HG03045 (cell line): ENCODE data around the gene CIAPIN1.
"Not testable (repeated sequence)": the region's sequence is repeated elsewhere in the genome, so short reads cannot be mapped to it uniquely, and the experiment has no call there.

Experiments used
- ATAC-seq: cut with Tn5 transposase; IDR thresholded peaks from one replicate; pipeline ENCODE4 v1.9.1; 2021; ENCODE audit warnings: mild to moderate bottlenecking, moderate library complexity; ENCODE audit not compliant: unreplicated experiment

Gene CIAPIN1

DNA sequence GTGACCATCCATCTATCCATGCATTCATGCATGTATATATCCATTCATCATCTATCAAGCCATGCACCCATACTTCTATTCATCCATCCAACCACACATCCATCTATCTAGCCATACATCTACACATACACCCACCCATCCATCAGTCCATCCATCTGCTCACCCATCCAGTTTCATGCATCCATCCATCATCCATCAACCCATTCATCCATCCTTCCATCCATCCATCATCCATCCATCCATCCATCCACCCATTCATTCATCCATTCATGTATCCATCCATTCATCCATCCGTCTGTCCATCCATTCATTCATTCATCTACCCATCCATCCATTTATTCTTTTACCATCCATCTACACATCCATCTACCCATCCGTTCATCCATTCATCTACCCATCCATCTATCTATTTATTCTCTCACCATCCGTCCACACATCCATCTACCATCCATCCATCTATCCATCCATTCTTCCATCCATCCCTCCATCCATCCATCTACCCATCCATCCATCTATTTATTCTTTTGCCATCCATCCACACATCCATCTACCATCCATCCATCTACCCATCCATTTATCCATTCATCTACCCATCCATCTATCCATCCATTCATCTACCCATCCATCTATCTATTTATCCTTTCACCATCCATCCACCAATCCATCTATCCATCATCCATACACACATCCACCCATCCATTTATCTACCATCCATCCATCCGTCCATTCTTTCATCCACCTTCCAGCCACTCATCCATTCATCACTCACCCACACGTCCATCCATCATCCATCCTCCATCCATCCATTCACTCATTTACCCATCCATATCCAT lies 39.4 kb downstream of the CIAPIN1 start:
- no peak for ATAC-seq

DNA sequence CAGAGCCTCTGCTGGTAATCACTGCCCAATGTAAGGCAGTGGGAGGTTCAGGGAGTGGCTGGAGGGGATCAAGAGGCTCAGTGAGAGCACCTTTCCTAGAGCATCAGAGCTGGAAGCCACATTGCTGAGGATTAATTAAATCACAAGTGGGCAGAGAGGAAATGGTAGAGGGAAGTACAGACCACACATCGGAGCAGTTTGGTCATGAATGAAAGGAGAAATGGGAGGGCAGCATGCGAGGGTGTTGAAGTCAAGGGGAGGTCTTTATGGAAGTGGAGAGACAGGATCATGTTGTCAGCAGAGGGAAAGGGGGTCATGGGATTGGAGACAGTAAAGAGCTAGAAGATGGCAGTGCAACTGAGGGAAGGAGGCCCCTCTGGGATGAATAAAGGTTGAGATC lies 40.3 kb downstream of the CIAPIN1 start:
- ATAC-seq: no peak

DNA sequence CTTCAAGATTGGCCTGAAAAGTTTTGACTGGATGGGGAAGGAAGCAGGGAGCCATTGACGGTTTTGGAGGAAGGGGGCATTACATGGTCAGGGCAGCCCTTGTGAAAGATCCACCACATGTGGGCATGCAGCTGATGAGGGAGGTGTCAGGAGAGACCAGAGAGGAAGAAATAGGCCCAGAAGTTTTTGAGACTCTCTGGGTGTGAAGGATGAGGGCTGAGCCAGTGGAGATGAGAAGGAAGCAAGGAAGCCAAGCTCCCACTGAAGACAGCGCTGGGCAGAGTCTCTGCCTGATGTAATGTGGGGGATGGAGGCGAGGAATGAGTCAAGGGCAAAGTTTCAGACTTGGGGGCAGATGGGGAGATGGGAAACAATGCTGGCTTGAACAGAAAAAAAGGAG lies 42.1 kb downstream of the CIAPIN1 start:
- no peak for ATAC-seq

DNA sequence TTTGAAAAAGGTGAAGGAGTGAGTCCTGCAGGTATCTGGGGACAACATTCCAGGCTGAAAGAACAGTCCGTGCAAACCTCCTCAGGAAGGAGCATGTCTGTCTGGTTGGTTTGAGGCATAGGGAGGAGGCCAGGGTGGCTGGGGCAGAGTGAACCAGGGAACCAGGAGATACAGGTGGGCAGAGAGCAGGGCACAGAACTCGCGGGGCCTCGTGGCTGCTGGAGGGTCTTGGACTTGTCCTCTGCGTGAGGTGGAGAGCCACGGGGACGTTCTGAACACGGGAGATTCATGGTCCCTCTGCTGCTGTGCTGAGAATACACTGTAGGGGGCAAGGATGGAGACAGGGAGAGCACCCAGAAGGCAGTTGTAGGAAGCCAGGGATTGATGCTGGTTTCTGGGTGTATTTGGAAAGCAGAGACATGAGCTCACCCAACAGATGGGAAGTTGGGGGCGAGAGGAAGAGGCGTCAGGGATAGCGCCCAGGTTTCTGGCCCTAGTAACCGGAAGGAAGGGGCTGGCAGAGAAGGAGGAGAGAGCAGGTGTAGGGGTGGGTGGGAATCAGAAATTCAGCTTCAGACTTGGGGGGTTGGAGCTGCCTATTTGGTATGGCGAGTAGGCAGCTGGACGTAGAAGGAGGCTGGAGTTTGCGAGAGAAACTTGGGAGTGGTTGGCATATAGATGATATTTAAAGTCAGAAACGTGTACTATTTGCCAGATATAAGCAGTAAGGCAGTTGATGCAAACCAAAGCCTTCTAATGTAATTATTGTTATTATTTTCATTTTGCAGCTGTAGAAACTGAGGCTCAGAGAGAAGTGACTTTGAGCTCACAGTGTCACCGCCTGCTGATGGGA lies 43.0 kb downstream of the CIAPIN1 start, which contains the start of gene CCL17:
Gene CCL17, plus strand, starts transcription at position 803 of the 853 bp plus-strand sequence. CDS start 9,166 bp downstream, outside the sequence.
- no peak for ATAC-seq

DNA sequence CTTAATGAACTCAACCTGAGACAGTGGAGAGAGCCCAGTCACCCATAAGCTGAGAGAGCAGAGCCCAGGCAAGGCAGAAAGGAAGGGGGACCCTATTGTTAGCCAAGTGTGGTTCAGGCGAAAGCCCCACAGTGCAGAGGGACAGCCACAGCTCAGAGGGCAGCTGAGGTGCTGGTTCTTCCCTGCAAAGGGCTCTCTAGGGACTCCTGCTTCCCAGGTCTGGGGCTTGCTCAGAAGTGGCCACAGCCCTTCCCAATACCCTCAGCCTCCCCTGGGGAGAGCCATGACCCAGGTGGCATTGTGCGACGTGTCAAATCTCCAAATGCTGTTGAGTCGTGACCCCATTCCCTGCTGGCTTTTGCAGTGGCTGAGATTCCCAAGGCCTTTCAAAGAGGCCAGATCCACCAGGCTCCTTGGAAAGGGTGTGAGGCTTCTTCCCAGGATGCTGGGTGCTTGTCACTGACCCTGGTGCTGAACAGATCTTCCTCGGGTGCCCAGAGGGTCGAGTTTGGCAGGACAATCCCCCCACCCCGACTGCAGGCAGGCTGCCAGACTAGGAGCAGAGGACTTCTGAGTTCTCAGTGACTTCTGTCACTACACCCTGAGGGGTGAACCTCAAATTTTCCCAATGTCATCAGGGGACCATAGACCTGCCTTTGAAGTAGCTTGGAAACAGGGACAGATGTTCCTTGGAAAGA lies 45.1 kb downstream of the CIAPIN1 start:
- ATAC-seq: no peak

DNA sequence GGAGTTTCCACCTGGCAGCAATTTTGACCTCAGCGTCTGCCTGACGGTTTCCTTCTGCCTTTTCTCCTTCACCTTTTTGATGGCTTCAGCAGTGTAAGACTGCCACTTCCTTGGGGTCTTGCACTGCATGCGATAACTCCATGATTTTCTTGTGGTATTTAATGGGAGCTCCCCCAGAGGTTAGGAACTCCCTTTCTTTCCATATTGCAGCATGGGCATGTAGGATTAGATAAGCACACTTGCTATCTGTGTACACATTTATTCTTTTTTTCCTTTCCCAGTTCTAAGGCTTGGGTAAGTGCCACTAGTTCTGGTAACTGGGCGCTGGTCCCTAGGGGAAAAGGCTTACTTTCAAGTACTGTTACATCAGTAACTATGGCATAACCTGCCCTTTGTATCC lies 49.7 kb downstream of the CIAPIN1 start:
- not testable (repeated sequence) for ATAC-seq

DNA sequence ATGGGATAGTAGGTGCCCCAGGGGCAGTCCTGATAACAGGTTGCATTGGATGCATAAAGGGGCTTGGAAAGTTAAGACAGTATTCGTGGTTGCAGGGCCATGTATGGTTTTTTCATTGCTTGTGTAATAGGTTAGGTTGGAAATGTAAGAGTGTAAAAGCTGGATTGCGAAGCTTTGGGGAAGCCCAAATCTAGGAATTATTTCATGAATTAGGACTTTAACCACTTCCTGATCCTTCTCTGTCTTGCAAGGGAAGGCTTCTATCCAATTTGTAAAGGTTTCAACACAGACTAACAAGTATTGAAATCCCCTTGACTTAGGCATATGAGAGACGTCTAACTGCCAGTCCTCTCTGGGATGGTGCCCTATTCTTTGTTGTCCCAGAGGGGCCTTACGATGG lies 50.4 kb downstream of the CIAPIN1 start:
- ATAC-seq: no peak

DNA sequence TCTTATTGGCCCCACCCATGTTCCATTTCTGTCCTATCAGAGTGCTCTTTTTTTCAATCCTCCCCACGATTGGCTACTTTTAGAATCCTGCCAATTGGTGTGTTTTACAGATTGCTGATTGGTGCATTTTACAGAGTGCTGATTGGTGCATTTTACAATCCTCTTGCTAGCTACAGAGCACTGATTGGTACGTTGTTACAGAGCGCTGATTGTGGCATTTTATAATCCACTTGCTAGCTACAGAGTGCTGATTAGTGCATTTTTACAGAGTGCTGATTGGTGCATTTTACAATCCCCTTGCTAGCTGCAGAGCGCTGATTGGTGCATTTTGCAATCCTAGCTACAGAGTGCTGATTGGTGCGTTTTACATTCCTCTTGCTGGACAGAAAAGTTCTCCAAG lies 52.2 kb downstream of the CIAPIN1 start:
- no peak for ATAC-seq

DNA sequence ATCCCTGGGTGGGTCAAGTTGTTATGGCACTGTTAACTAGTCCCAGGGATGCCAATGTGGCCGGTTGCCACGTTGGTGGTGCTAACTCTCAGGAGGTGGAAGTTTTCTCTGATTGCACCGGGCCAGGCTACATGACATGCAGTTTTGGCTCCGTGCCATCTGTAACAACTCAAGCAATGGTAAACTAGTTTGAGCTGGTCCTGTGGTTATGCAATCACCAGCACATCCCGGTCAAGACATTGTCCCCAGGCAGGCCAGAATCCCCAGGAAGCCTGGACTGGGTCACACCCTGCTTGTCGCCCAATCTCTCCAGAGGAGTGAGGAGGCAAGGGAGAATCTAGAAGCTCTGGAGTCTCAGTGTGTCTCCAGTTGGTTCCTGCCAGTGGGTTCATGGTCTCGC lies 52.7 kb downstream of the CIAPIN1 start:
- ATAC-seq: no peak

DNA sequence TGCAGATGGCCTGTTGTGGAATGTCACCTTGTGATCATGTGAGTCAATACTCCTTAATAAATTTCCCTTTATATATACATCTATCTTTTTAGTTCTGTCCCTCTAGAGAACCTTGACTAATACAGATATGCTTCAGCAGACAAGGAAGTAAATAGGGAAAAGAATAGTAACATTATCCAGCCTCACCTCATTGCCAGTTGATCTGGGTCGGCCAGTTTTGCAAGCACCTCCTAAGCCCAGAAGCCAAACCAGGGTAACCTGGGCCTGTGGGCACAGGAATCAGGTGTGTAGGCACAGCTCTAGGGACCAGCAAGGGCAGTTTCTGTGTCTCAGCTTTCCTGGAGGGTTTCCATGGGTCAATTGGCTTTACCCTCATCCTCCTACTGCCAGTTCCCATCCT lies 54.5 kb downstream of the CIAPIN1 start:
- ATAC-seq: no peak

DNA sequence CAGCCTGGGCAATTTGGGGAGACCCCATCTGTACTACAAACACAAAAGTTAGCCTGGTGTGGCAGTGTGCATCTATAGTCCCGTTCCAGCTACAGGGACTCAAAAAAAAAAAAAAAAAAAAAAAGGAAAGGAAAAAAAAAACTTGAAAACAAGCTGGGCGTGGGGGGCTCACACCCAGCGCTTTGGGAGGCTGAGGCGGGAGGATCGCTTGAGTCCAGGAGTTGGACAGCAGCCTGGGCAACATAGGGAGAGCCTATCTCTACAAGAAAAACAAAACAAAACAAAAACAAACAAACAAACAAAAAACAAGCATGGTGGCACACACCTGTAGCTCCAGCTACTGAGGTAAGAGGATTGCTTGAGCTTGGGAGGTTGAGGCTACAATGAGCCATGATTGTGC lies 55.5 kb downstream of the CIAPIN1 start:
- no peak for ATAC-seq

DNA sequence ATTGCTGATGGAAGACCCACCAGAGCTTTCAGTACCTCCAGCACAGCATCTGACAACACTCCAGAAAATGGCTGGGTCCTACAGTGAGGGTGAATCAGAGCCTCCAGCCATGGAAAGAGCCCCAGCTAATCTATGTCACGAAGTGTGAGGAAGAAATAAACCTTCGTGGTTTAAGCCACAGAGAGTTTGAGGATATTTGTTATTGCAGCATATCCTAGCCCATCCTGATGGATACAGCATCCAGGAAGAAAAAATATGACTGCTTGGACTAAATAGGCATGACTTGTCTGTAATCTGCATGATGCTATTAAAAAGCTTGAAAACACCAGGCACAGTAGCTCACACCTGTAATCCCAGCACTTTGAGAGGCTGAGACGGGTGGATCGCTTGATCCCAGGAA lies 55.9 kb downstream of the CIAPIN1 start:
- ATAC-seq: no peak

DNA sequence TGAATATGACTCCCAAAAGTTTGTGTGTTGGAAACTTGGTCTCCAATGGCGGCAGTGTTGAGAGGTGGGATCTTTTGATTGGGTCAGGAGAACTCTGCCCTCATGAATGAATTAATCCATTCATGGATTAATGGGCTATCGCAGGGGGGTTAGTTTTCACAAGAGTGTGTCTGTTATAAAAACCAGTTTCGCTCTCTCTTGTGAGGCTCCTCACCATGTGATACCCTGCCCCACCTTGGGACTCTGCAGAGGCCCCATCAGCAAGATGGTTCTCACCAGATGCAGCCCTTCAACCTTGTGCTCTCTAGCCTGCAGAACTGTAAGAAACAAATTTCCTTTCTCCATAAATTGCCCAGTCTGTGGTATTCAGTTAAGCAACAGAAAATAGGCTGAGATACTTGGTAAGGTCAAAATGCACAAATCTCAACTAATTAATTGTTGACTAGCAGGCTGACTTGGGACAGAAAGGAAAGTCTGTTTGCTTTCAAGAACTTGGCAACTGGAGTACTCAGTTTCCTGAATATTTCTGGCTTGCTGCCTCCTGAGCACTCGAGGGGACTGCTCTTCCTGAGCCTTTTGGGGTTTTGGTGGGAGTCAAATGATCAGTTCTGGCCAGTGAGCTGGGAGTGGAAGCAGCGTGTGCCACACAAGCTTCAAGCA lies 56.4 kb downstream of the CIAPIN1 start:
- ATAC-seq: no peak

DNA sequence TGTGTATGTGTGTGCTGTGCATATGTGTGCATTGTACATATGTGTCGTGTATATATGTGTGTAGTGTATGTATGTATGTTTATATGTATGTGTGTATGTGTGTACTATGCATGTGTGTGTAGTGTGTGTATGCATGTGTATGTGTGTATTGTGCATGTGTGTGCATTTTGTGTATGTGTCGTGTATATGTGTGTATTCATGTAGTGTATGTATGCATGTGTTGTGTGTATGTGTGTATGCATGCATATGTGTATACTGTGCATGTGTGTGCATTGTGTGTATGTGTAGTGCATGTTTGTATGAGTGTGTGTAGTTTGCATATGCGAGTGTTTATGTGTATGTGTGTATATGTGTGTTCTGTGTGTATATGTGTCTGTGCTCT lies 58.1 kb downstream of the CIAPIN1 start:
- no peak for ATAC-seq

DNA sequence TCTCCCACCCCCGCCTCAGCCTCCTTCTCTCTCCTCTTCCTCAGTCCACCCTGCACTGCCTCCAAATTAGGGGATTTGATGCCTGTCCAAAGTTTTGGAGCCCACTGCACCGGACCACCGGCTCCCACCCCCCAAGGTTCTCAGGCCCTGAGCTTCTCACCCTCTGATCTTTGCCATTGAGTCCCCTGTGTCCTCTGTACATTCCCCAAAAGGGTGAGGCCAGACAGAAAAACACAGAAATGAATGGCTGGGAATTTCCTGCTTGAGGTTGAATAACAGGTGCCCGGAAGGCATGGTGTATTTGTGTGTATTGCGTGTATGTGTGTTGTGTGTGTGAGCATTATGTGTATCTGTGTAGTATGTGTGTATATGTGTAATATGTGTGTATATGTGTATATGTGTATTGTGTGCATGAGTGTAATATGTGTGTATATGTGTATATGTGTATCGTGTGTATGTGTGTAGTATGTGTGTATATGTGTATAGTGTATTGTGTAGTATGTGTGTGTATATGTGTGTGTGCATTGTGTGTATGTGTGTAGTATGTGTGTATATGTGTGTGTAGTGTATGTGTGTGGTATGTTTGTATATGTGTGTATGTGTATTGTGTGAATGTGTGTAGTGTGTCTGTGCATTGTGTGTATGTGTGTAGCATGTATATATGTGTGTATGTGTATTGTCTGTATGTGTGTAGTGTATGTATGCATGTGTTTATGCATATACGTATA lies 58.7 kb downstream of the CIAPIN1 start:
- no peak for ATAC-seq

DNA sequence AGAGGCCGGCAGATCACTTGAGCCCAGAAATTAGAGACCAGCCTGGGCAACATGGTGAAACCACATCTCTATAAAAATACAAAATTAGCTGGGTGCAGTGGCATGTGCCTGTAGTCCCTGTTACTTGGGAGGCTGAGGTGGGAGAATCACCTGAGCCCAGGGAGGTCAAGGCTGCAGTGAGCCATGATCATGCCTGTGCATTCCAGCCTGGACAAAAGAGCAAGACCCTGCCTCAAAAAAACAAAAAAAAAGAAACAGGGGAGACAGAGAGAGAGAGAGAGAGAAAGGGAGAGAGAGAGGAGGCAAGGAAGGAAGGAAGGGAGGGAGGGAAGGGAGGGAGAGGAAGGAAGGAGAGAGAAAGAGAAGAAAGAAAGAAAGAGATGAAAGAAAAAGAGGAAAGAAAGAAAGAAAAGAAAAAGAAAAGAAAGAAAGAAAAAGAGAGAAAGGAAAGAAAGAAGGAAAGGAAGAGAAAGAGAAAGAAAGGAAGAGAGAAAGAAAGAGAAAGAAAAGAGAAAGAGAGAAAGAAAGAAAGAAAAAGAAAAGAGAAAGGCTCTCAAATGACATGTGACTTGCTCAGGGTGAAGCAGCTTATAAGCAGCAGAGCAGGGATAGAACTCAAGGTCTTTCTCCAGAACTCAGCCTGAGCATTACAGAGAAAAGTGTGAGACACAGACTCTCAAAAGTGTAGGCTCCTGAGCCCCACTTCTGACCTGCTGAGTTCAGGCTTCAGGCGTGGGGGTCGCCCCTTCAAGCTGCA lies 59.4 kb downstream of the CIAPIN1 start:
- ATAC-seq: no peak

DNA sequence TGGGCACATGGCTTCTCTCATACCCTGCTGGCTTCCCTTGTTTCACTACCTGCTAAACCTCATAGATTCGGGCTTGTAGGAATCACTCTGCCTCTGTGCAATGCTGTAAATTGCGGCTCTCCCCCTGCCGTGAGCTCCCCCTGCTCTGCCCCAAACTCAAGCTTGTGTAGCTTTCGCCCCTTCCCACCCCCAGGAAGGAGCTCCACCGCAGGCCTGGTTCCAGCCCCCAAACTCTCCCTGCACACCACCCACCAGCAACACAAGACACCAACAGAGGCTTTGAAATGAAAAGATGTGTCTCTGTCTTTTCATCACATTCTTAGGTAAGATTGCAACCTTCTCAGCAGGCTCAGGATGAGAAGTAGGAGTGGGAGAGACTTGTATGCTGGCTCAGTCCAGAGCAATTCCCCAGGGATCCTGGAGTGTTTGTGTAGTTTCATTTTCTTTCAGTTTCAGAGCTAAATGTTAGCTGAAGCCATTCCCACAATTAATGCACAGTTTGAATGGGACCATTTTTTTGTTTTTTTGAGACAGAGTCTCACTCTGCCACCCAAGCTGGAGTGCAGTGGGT lies 60.7 kb downstream of the CIAPIN1 start:
- no peak for ATAC-seq

DNA sequence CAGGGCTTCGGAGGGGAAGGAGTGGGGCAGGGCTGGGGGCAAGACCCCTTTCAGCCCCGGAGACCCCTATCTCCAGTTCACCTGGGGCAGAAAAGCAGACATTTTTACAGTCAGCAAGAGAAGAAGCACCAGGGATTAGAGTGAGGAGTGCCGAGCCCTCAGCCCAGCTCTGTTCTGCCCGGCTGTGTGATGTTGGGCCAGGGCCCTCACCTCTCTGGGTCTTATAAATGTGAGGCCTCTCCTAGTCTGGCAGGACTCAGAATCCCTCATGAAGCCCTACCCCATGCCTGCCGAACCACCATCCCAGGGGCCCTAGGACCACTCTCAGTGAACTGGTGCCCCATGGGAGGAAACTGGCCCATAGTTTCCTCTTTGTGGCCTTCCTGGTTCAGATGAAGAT lies 62.1 kb downstream of the CIAPIN1 start:
- ATAC-seq: no peak
